ENCODE results near the gene PIEZO2.
"Not testable (repeated sequence)": the region's sequence is repeated elsewhere in the genome, so short reads cannot be mapped to it uniquely, and the experiment has no call there.

Gene PIEZO2

DNA sequence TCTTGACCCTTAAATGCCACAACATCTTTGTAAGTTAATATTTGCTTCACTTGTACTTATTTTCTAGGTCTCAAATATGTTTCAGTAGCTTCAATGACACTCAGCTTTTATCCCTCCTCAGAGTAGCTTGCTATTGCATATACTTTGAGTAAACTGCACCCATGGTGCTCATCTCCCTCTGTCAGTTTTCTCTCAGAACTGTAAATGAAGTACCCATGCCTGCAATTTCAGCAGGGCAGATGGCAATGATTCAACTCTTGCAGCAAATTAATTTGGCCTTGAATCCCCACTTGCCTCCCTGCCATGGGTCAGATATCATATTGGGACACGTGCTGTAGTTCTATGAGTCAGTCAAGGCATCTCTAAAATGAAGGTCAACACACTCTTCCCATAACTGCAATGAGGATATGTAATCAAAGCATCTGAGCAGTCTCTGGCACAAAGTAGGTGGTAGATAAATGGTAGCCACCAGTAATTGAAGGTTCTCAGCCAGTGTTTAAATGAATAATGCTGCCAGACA lies 225.8 kb downstream of the PIEZO2 start:
- Histone ChIP-seq H3K4me3 (ENCODE audit: low read length, poor library complexity, severe bottlenecking) (no peak overlapping the region), H3K79me2 (ENCODE audit: insufficient read depth, low read length) (no peaks in the 10 kb centered on the region), H3K4me1 (ENCODE audit: insufficient read depth, low read length, poor library complexity, severe bottlenecking) (peaks cover 63% of the 10 kb centered on the region), H3K9me3 (ENCODE audit: insufficient read depth, low read depth, low read length) (no peaks in the 10 kb centered on the region), H3K9me2 (replicated peaks; ENCODE audit: low read depth, low read length) (no peaks in the 10 kb centered on the region), H2AFZ (ENCODE audit: low read length) (peak overlapping the region; percentile 51; the same call in 1 of the 2 replicates), H3K36me3 (ENCODE audit: insufficient read depth, low read length) (no peaks in the 10 kb centered on the region), H3K4me2 (ENCODE audit: low read depth, low read length, poor library complexity, severe bottlenecking) (no peak overlapping the region), H4K20me1 (ENCODE audit: insufficient read depth, low read length, poor library complexity, severe bottlenecking) (no peaks in the 10 kb centered on the region), H3K27me3 (ENCODE audit: insufficient read depth, low read length, poor library complexity, severe bottlenecking) (no peaks in the 10 kb centered on the region), H3K9ac (ENCODE audit: low read depth, low read length, poor library complexity, severe bottlenecking) (no peak overlapping the region), H3F3A (ENCODE audit: low read depth) (peaks cover 13% of the 10 kb centered on the region; the same call in 1 of the 2 replicates)
- TF ChIP-seq, protein P1, sequence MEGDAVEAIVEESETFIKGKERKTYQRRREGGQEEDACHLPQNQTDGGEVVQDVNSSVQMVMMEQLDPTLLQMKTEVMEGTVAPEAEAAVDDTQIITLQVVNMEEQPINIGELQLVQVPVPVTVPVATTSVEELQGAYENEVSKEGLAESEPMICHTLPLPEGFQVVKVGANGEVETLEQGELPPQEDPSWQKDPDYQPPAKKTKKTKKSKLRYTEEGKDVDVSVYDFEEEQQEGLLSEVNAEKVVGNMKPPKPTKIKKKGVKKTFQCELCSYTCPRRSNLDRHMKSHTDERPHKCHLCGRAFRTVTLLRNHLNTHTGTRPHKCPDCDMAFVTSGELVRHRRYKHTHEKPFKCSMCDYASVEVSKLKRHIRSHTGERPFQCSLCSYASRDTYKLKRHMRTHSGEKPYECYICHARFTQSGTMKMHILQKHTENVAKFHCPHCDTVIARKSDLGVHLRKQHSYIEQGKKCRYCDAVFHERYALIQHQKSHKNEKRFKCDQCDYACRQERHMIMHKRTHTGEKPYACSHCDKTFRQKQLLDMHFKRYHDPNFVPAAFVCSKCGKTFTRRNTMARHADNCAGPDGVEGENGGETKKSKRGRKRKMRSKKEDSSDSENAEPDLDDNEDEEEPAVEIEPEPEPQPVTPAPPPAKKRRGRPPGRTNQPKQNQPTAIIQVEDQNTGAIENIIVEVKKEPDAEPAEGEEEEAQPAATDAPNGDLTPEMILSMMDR (conservative IDR thresholded peaks at IDR 0.05; ENCODE audit: low read length), result no peak
- no peak for TF ChIP-seq EZH2phosphoT487 (IDR thresholded peaks at IDR 0.05; ENCODE audit: borderline replicate concordance)

DNA sequence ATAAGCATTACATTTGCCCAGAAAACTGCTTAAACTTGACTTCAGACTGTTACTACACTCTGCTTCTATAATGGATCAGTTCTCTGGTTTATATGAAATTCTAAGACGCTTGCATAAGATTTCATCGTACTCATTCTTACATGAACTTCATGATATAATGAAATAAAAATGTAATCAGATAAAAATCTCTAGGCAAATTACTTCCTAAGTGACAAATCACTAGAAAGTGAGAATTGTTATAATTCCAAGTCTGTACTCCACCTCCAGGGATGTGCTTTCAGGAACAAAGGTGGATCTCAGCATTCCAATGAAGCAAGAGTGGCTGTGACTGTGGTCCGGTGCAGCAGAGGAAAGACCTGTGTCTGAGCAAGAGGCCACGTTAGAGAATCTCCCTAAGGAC lies 226.2 kb downstream of the PIEZO2 start:
- Histone ChIP-seq H3K9me2 (replicated peaks; ENCODE audit: low read depth, low read length) (no peaks in the 10 kb centered on the region), H2AFZ (ENCODE audit: low read length) (0 out of 2 replicates have a peak overlapping the region, but pooled peaks have one; percentile 51), H3K4me2 (ENCODE audit: low read depth, low read length, poor library complexity, severe bottlenecking) (no peak overlapping the region), H3K79me2 (ENCODE audit: insufficient read depth, low read length) (no peaks in the 10 kb centered on the region), H3K27me3 (ENCODE audit: insufficient read depth, low read length, poor library complexity, severe bottlenecking) (no peaks in the 10 kb centered on the region), H3K9me3 (ENCODE audit: insufficient read depth, low read depth, low read length) (no peaks in the 10 kb centered on the region), H3K36me3 (ENCODE audit: insufficient read depth, low read length) (no peaks in the 10 kb centered on the region), H3F3A (ENCODE audit: low read depth) (peaks cover 13% of the 10 kb centered on the region; the same call in 1 of the 2 replicates), H4K20me1 (ENCODE audit: insufficient read depth, low read length, poor library complexity, severe bottlenecking) (no peaks in the 10 kb centered on the region), H3K4me3 (ENCODE audit: low read length, poor library complexity, severe bottlenecking) (no peak overlapping the region), H3K4me1 (ENCODE audit: insufficient read depth, low read length, poor library complexity, severe bottlenecking) (peaks cover 59% of the 10 kb centered on the region), H3K9ac (ENCODE audit: low read depth, low read length, poor library complexity, severe bottlenecking) (no peak overlapping the region)
- TF ChIP-seq, protein P1 (conservative IDR thresholded peaks at IDR 0.05; ENCODE audit: low read length), result no peak
- no peak for TF ChIP-seq EZH2phosphoT487 (IDR thresholded peaks at IDR 0.05; ENCODE audit: borderline replicate concordance)

DNA sequence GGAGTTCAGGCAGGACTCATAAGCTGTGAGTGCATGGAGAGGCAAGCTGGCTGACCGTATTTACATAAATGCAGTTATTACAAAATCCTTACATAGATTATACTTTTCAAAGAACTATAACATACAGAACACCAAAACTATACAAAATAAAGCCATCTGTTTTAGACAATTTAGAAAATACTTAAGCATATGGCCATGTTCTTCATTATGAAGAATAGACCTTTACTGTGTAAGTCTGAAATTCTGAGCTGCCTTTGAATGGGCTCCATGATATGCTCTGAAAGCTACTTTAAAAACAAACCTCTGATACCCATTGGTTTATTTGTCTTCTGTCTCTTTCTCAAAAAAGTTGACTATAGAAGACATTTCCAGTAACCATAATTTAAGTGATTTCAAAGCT lies 226.7 kb downstream of the PIEZO2 start:
- not testable (repeated sequence) for H3K27me3 ChIP-seq (ENCODE audit: insufficient read depth, low read length, poor library complexity, severe bottlenecking); H3K4me2 ChIP-seq (ENCODE audit: low read depth, low read length, poor library complexity, severe bottlenecking); H3K9ac ChIP-seq (ENCODE audit: low read depth, low read length, poor library complexity, severe bottlenecking); H3K9me2 ChIP-seq (replicated peaks; ENCODE audit: low read depth, low read length); H3K79me2 ChIP-seq (ENCODE audit: insufficient read depth, low read length); H3K9me3 ChIP-seq (ENCODE audit: insufficient read depth, low read depth, low read length); H3K36me3 ChIP-seq (ENCODE audit: insufficient read depth, low read length); H4K20me1 ChIP-seq (ENCODE audit: insufficient read depth, low read length, poor library complexity, severe bottlenecking); H3K4me3 ChIP-seq (ENCODE audit: low read length, poor library complexity, severe bottlenecking)
- Histone ChIP-seq H2AFZ (ENCODE audit: low read length) (0 out of 2 replicates have a peak overlapping the region, but pooled peaks have one; percentile 51), H3K4me1 (ENCODE audit: insufficient read depth, low read length, poor library complexity, severe bottlenecking) (peaks cover 54% of the 10 kb centered on the region), H3F3A (ENCODE audit: low read depth) (peaks cover 13% of the 10 kb centered on the region; the same call in 1 of the 2 replicates)

DNA sequence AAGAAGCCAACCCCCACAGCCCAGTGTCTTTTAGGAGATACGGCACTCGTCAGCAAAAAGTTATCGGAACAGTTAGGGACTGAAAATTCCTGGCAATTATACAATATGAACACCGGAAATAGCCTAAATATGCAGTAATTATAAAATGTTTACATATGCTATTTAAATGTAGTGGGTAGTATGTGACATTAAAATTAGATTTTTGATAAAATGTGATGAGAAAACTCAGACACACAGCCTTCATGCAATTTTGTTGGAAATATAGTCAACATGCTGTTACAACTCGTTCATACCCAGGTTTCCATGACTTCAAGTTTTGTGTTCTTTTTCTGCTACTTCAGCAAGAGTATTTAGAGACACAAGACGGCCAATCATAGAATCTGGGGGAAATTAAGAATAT lies 229.1 kb downstream of the PIEZO2 start:
- not testable (repeated sequence) for H3K36me3 ChIP-seq (ENCODE audit: insufficient read depth, low read length); H3K79me2 ChIP-seq (ENCODE audit: insufficient read depth, low read length); H2AFZ ChIP-seq (ENCODE audit: low read length); H3K27me3 ChIP-seq (ENCODE audit: insufficient read depth, low read length, poor library complexity, severe bottlenecking); H3K9ac ChIP-seq (ENCODE audit: low read depth, low read length, poor library complexity, severe bottlenecking); H3K9me3 ChIP-seq (ENCODE audit: insufficient read depth, low read depth, low read length); H4K20me1 ChIP-seq (ENCODE audit: insufficient read depth, low read length, poor library complexity, severe bottlenecking); H3F3A ChIP-seq (ENCODE audit: low read depth); H3K4me3 ChIP-seq (ENCODE audit: low read length, poor library complexity, severe bottlenecking); H3K9me2 ChIP-seq (replicated peaks; ENCODE audit: low read depth, low read length); H3K4me2 ChIP-seq (ENCODE audit: low read depth, low read length, poor library complexity, severe bottlenecking)
- peaks cover 30% of the 10 kb centered on the region for H3K4me1 ChIP-seq (ENCODE audit: insufficient read depth, low read length, poor library complexity, severe bottlenecking)
